ENCODE measurements around the gene FCHO1. TPM values are rescaled to one million over a fixed set of nuclear protein-coding genes. Genes with fewer than 3 reads are reported as not detected.
A peak's percentile ranks its signal among the peaks of the same experiment; 100 is the strongest.

The FCHO1 gene
- 0.71 TPM for total RNA-seq
- long read RNA-seq = 0 reads

DNA sequence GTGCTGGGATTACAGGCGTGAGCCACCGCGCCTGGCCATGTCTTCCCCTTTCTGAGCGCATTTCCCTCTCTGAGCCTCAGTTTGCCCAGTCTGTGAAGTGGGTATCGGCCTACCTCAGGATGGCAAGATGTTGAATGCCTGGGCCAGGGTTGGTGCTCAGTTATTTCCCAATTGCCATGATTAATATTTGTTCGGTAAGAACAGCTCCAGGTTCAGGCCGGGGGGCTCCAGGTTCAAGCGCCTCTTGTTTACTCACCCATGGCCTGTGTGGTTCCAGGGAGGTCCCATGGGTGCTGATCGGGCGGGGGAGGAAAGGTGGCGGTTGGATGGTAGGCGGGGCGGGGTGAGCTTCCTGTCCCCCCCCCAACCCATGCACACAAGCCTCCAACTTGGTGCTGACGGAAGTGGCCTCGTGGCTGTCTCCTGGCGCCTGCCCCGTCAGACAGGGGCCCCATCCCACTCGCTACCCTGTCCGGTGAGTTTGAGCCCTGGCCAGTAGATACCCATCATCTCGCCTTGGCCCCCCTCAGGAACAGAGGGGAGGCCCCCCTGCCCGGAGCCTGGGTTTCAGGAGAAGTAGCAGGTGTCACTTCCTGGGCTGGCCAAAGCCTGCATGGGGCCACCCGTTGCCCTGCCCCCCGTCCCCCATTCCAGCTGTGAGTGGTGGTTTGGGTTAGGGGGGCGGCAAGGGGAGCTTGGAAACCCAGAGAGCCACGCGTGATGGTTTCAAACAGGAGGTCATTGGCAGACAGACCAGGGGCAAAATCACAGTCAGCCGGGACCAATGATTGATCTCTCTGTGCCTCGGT, at the start of gene FCHO1:
TSS of gene FCHO1 (plus strand) at position 375 of the 809 bp plus-strand sequence. CDS start 3,688 bp downstream, outside the sequence.
- no peak for TF ChIP-seq CTCF (IDR thresholded peaks at IDR 0.05; ENCODE audit: borderline replicate concordance)
- Histone ChIP-seq H3K9me3 (replicated peaks) (no peaks in the 10 kb centered on the region), H3K4me3 (no peak within 1 kb of the TSS), H3K27me3 (ENCODE audit: low read depth) (peaks cover 4% of the 10 kb centered on the region), H3K27ac (replicated peaks) (no peak within 1 kb of the TSS), H3K36me3 (no peaks in the 10 kb centered on the region), H3K4me1 (peaks cover 15% of the 10 kb centered on the region)
- peak; percentile 33 for DNase-seq
- intact Hi-C loops (cut with micrococcal nuclease) = no loop called here

- no peak for DNase-seq
- no peaks in the 10 kb centered on the region for H3K4me1 ChIP-seq
- peak; percentile 88 for TF ChIP-seq CTCF (IDR thresholded peaks at IDR 0.05; ENCODE audit: borderline replicate concordance)
- H3K4me3 ChIP-seq = no peak overlapping the region
- H3K9me3 ChIP-seq (replicated peaks) = no peaks in the 10 kb centered on the region
- H3K27me3 ChIP-seq (ENCODE audit: low read depth) = peaks cover 61% of the 10 kb centered on the region
- no peaks in the 10 kb centered on the region for H3K36me3 ChIP-seq
- H3K27ac ChIP-seq (replicated peaks) = no peak overlapping the region
- intact Hi-C loops (cut with micrococcal nuclease) = no loop called here
Measured at GRCh38 chr19:17703824-17704463, 47.3 kb upstream of the FCHO1 start.

DNA sequence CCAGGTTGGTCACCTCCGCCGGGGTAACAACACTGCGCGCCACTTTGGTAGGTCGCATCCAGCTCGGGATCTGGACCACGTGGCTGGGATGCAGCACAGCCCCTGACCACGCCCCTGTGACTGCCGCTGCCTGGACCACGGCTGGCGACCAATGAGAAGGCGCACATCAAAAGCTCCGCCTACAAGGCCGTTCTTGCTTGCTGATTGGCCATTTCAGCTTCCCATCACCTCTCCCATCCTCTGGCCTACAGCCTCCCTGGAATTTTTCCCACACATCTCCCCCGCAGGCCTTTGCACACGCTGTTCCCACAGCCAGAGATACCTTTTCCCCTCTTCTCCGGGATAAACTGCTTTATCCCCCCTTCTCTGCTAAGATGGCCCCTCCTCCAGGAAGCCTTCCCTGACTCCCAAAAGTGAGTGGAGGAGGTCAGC, 44.5 kb upstream of the FCHO1 start:
- H3K4me3 ChIP-seq = no peak overlapping the region
- H3K27me3 ChIP-seq (ENCODE audit: low read depth) = peaks cover 36% of the 10 kb centered on the region
- no peak for DNase-seq
- H3K36me3 ChIP-seq = no peaks in the 10 kb centered on the region
- no peak for TF ChIP-seq CTCF (IDR thresholded peaks at IDR 0.05; ENCODE audit: borderline replicate concordance)
- intact Hi-C loops (cut with micrococcal nuclease) = no loop called here
- no peaks in the 10 kb centered on the region for H3K4me1 ChIP-seq
- no peak overlapping the region for H3K27ac ChIP-seq (replicated peaks)
- H3K9me3 ChIP-seq (replicated peaks) = no peaks in the 10 kb centered on the region

DNA sequence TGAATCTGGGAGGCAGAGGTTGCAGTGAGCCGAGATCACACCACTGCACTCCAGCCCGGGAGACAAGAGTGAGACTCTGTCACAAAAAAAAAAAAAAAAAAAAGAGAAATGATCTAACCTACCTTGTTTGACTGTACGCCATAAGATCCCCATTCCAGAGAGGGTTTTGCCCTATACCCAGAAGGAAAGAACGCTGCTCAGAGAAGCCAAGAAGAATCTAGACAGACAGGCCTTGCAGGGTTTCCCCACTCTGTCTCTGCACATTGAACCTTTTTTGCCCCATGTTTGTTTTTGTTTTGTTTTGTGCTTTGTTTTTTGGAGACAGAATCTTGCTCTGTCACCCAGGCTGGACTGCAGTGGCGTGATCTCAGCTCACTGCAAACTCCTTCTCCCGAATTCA, 39.4 kb upstream of the FCHO1 start:
- no peak for DNase-seq
- no peak for TF ChIP-seq CTCF (IDR thresholded peaks at IDR 0.05; ENCODE audit: borderline replicate concordance)
- H3K27me3 ChIP-seq (ENCODE audit: low read depth) = peaks cover 8% of the 10 kb centered on the region
- no peaks in the 10 kb centered on the region for H3K9me3 ChIP-seq (replicated peaks)
- H3K4me3 ChIP-seq = no peak overlapping the region
- intact Hi-C loops (cut with micrococcal nuclease) = no loop called here
- H3K36me3 ChIP-seq = no peaks in the 10 kb centered on the region
- no peak overlapping the region for H3K27ac ChIP-seq (replicated peaks)
- H3K4me1 ChIP-seq = peaks cover under 1% of the 10 kb centered on the region

DNA sequence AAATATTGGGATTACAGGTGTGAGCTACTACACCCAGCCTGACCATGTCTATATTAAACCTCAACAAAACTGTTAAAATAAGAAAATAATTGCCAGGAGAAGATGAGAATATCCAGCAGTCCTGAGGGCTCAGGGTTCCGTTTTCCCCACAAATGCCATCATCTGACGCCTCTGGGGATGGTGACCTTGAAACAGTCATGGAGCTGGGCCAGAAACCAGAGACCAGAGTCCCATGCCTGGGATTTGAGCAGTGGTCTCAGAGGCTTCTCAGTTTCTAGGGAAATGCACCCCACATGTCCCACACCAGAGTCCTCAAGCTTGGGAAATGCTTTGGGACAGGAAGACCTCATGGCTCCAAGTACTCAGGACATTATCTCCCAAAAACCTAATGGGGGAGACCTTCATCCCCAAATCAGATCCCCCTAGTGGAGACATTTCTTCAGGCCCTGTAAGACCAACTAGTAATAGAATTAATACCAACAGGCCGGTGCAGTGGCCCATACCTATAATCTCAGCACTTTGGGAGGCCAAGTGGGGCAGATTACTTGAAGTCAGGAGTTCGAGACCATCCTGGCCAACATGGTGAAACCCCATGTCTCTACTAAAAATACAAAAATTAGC, 34.9 kb upstream of the FCHO1 start:
- no peak overlapping the region for H3K27ac ChIP-seq (replicated peaks)

More for the DNA sequence above, 34.9 kb upstream of the FCHO1 start:
- no peak for DNase-seq
- no peak for TF ChIP-seq CTCF (IDR thresholded peaks at IDR 0.05; ENCODE audit: borderline replicate concordance)
- Histone ChIP-seq H3K4me3 (no peak overlapping the region), H3K9me3 (replicated peaks) (no peaks in the 10 kb centered on the region), H3K4me1 (peaks cover 41% of the 10 kb centered on the region), H3K27me3 (ENCODE audit: low read depth) (no peaks in the 10 kb centered on the region), H3K36me3 (no peaks in the 10 kb centered on the region)
- intact Hi-C loops (cut with micrococcal nuclease) = no loop called here
